HepG2 (cell line): ENCODE results near the gene SNRNP200. TPM values are rescaled to one million over a fixed set of nuclear protein-coding genes. Genes with fewer than 3 reads are reported as not detected.

Source experiments
- ATF7-NPFF ChIP-seq: sonication (generic); formaldehyde crosslinking; IDR thresholded peaks from 2 replicates; pipeline ENCODE4 v1.8.1; 2023; ENCODE audit warnings: mild to moderate bottlenecking, low read depth, missing genetic modification reagents, moderate library complexity
- CBX5 ChIP-seq: sonication (generic); formaldehyde crosslinking; IDR thresholded peaks from 2 replicates; pipeline ENCODE4 v1.4.0; 2020; ENCODE audit warnings: missing genetic modification reagents, borderline replicate concordance
- GATAD1 ChIP-seq: IDR thresholded peaks from 2 replicates; pipeline ENCODE4 v1.6.1; 2016; ENCODE audit warnings: missing genetic modification reagents, missing compliant biosample characterization
- KAT8 ChIP-seq: IDR thresholded peaks from 2 replicates; pipeline ENCODE4 v1.6.1; 2016; ENCODE audit warnings: missing genetic modification reagents, missing compliant biosample characterization
- LCORL ChIP-seq, 2 experiments: fragments of 450-650 bp in 1 of 2; sonication (generic) in 1 of 2; formaldehyde crosslinking in 1 of 2; IDR thresholded peaks; 2 replicates each; pipeline versions ENCODE4 v1.5.0 to v1.6.1; 2017 to 2020; ENCODE audit warnings: antibody characterized with exemption in 1 of 2, missing genetic modification reagents in 1 of 2
- MAFK ChIP-seq, 2 experiments: IDR thresholded peaks in 1 of 2; conservative IDR thresholded peaks in 1 of 2; 2 replicates each; pipeline ENCODE4 v1.6.1; 2011; ENCODE audit warnings: improper control_type of control experiment in 2 of 2, low read length in 2 of 2
- MIER3 ChIP-seq: IDR thresholded peaks from 2 replicates; pipeline ENCODE4 v1.6.1; 2016; ENCODE audit warnings: missing compliant biosample characterization, borderline replicate concordance
- NFKB2 ChIP-seq: sonication (generic); formaldehyde crosslinking; IDR thresholded peaks from 2 replicates; pipeline ENCODE4 v1.4.0; 2020; ENCODE audit warnings: missing genetic modification reagents, borderline replicate concordance
- PAWR ChIP-seq: sonication (generic); formaldehyde crosslinking; IDR thresholded peaks from 2 replicates; pipeline ENCODE4 v1.4.0; 2020; ENCODE audit warnings: missing genetic modification reagents, mild to moderate bottlenecking, borderline replicate concordance
- PHF8 ChIP-seq: sonication (generic); formaldehyde crosslinking; IDR thresholded peaks from 2 replicates; pipeline ENCODE4 v1.5.0; 2020; ENCODE audit warnings: missing genetic modification reagents
- TBP ChIP-seq: sonication (generic); formaldehyde crosslinking; IDR thresholded peaks from 2 replicates; pipeline ENCODE4 v1.5.0; 2020; ENCODE audit warnings: missing genetic modification reagents
- ZNF230 ChIP-seq: sonication (generic); formaldehyde crosslinking; IDR thresholded peaks from 2 replicates; pipeline ENCODE4 v1.4.0; 2020; ENCODE audit warnings: mild to moderate bottlenecking, missing genetic modification reagents
- ZNF749 ChIP-seq: sonication (generic); formaldehyde crosslinking; IDR thresholded peaks from 2 replicates; pipeline ENCODE4 v1.8.0; 2022; ENCODE audit warnings: mild to moderate bottlenecking, missing genetic modification reagents, moderate library complexity, borderline replicate concordance
- ZNF878 ChIP-seq: sonication (generic); formaldehyde crosslinking; IDR thresholded peaks from 2 replicates; pipeline ENCODE4 v1.8.1; 2023; ENCODE audit warnings: mild to moderate bottlenecking, missing genetic modification reagents, moderate library complexity
- ZZZ3 ChIP-seq: sonication (generic); formaldehyde crosslinking; IDR thresholded peaks from 2 replicates; pipeline ENCODE4 v1.4.0; 2020; ENCODE audit warnings: missing genetic modification reagents, mild to moderate bottlenecking, borderline replicate concordance
- polyA plus RNA-seq, 8 experiments: library from polyadenylated mRNA; depleted of rRNA in 3 of 8; stranded (reverse) in 7 of 8; unstranded in 1 of 8; fragments of >200 nt; fragmentation: Illumina TruSeq in 4 of 8; extraction: Trizol in 4 of 8; gene quantifications; 2 replicates each; pipeline versions ENCODE4 v1.2.1 to v1.2.3, GENCODE V29; 2011 to 2016; ENCODE audit warnings: low read depth in 4 of 8, missing spikeins in 1 of 8, mixed read lengths in 1 of 8; ENCODE audit not compliant: insufficient read depth in 1 of 8
- total RNA-seq, 5 experiments: library from RNA; depleted of rRNA; stranded (reverse); fragments of >200 nt; fragmentation: Illumina TruSeq; extraction: Trizol; gene quantifications; 2 replicates each; pipeline ENCODE4 v1.2.3, GENCODE V29; 2016; ENCODE audit warnings: low read depth in 1 of 5
- TF ChIP-seq, protein P1 (sequence below): sonication (generic); formaldehyde crosslinking; IDR thresholded peaks from 2 replicates; pipeline ENCODE4 v1.4.0; 2020; ENCODE audit warnings: missing genetic modification reagents
- TF ChIP-seq, protein P2 (sequence below): sonication (generic); formaldehyde crosslinking; conservative IDR thresholded peaks from 2 replicates; pipeline ENCODE4 v1.8.0; 2022; ENCODE audit warnings: missing genetic modification reagents
- TF ChIP-seq, protein P3 (sequence below): sonication (generic); formaldehyde crosslinking; IDR thresholded peaks from 2 replicates; pipeline ENCODE4 v1.4.0; 2020; ENCODE audit warnings: missing genetic modification reagents
- TF ChIP-seq, protein P4 (sequence below): IDR thresholded peaks from 2 replicates; pipeline ENCODE4 v1.6.1; 2012; ENCODE audit warnings: inconsistent platforms
- TF ChIP-seq, protein P5 (sequence below): sonication (generic); formaldehyde crosslinking; IDR thresholded peaks from 2 replicates; pipeline ENCODE4 v1.4.0; 2020; ENCODE audit warnings: mild to moderate bottlenecking, missing genetic modification reagents

The SNRNP200 gene
- total and polyA plus RNA-seq, 2 of the 13 experiments (the other 11 are each of a cell fraction or from before 2014, with no cell fraction given), result 99.0 to 232 TPM

DNA sequence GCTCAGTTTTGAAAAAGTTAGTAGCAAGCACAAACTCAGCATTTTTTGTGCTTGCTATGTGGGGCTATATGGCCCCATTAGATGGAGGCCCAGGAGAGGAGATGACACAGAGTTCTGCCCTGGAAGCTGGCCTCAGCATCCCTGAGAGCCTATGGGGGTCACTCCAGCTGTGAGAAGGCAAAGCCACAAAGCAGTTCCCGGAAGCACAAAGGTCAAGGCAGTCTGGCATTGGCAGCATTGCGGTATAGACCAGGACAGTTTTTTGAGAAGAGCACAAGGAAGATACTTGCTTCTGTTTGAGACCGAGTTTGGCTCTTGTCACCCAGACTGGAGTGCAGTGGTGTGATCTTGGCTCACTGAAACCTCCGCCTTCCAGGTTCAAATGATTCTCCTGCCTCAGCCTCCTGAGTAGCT, 12.2 kb upstream of the SNRNP200 start (continued):
- TF ChIP-seq, protein P1, sequence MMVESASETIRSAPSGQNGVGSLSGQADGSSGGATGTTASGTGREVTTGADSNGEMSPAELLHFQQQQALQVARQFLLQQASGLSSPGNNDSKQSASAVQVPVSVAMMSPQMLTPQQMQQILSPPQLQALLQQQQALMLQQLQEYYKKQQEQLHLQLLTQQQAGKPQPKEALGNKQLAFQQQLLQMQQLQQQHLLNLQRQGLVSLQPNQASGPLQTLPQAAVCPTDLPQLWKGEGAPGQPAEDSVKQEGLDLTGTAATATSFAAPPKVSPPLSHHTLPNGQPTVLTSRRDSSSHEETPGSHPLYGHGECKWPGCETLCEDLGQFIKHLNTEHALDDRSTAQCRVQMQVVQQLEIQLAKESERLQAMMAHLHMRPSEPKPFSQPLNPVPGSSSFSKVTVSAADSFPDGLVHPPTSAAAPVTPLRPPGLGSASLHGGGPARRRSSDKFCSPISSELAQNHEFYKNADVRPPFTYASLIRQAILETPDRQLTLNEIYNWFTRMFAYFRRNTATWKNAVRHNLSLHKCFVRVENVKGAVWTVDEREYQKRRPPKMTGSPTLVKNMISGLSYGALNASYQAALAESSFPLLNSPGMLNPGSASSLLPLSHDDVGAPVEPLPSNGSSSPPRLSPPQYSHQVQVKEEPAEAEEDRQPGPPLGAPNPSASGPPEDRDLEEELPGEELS (CRISPR knock-in tag), result no peak
- TF ChIP-seq, protein P2, sequence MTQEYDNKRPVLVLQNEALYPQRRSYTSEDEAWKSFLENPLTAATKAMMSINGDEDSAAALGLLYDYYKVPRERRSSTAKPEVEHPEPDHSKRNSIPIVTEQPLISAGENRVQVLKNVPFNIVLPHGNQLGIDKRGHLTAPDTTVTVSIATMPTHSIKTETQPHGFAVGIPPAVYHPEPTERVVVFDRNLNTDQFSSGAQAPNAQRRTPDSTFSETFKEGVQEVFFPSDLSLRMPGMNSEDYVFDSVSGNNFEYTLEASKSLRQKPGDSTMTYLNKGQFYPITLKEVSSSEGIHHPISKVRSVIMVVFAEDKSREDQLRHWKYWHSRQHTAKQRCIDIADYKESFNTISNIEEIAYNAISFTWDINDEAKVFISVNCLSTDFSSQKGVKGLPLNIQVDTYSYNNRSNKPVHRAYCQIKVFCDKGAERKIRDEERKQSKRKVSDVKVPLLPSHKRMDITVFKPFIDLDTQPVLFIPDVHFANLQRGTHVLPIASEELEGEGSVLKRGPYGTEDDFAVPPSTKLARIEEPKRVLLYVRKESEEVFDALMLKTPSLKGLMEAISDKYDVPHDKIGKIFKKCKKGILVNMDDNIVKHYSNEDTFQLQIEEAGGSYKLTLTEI (CRISPR knock-in tag), result no peak
- TF ChIP-seq NFKB2 (CRISPR knock-in tag), result no peak
- TF ChIP-seq, protein P3, sequence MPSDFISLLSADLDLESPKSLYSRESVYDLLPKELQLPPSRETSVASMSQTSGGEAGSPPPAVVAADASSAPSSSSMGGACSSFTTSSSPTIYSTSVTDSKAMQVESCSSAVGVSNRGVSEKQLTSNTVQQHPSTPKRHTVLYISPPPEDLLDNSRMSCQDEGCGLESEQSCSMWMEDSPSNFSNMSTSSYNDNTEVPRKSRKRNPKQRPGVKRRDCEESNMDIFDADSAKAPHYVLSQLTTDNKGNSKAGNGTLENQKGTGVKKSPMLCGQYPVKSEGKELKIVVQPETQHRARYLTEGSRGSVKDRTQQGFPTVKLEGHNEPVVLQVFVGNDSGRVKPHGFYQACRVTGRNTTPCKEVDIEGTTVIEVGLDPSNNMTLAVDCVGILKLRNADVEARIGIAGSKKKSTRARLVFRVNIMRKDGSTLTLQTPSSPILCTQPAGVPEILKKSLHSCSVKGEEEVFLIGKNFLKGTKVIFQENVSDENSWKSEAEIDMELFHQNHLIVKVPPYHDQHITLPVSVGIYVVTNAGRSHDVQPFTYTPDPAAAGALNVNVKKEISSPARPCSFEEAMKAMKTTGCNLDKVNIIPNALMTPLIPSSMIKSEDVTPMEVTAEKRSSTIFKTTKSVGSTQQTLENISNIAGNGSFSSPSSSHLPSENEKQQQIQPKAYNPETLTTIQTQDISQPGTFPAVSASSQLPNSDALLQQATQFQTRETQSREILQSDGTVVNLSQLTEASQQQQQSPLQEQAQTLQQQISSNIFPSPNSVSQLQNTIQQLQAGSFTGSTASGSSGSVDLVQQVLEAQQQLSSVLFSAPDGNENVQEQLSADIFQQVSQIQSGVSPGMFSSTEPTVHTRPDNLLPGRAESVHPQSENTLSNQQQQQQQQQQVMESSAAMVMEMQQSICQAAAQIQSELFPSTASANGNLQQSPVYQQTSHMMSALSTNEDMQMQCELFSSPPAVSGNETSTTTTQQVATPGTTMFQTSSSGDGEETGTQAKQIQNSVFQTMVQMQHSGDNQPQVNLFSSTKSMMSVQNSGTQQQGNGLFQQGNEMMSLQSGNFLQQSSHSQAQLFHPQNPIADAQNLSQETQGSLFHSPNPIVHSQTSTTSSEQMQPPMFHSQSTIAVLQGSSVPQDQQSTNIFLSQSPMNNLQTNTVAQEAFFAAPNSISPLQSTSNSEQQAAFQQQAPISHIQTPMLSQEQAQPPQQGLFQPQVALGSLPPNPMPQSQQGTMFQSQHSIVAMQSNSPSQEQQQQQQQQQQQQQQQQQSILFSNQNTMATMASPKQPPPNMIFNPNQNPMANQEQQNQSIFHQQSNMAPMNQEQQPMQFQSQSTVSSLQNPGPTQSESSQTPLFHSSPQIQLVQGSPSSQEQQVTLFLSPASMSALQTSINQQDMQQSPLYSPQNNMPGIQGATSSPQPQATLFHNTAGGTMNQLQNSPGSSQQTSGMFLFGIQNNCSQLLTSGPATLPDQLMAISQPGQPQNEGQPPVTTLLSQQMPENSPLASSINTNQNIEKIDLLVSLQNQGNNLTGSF (CRISPR knock-in tag), result no peak
- TF ChIP-seq MAFK (conservative IDR thresholded peaks at IDR 0.05 in 1 of 2, IDR thresholded peaks at IDR 0.05 in 1 of 2; ENCODE audit: low read length in 2 of 2), result peak; percentile 62 to 63; a peak in 3 of 4 replicates
- no peak for TF ChIP-seq ATF7-NPFF (CRISPR knock-in tag)
- no peak for TF ChIP-seq ZNF878 (CRISPR knock-in tag)
- peak; percentile 51 for TF ChIP-seq KAT8 (CRISPR knock-in tag)
- TF ChIP-seq, protein P4, sequence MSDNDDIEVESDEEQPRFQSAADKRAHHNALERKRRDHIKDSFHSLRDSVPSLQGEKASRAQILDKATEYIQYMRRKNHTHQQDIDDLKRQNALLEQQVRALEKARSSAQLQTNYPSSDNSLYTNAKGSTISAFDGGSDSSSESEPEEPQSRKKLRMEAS, result no peak
- peak; percentile 61; the same call in 1 of the 2 replicates for TF ChIP-seq CBX5 (CRISPR knock-in tag)
- no peak for TF ChIP-seq PHF8 (CRISPR knock-in tag)
- TF ChIP-seq ZZZ3 (CRISPR knock-in tag), result no peak
- no peak for TF ChIP-seq ZNF230 (CRISPR knock-in tag)
- TF ChIP-seq, protein P5, sequence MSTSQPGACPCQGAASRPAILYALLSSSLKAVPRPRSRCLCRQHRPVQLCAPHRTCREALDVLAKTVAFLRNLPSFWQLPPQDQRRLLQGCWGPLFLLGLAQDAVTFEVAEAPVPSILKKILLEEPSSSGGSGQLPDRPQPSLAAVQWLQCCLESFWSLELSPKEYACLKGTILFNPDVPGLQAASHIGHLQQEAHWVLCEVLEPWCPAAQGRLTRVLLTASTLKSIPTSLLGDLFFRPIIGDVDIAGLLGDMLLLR (CRISPR knock-in tag), result no peak
- TF ChIP-seq LCORL (IDR thresholded peaks at IDR 0.05), result no peak
- TF ChIP-seq LCORL (CRISPR knock-in tag; IDR thresholded peaks at IDR 0.05), result peak; percentile 59
- TF ChIP-seq ZNF749 (CRISPR knock-in tag), result no peak
- no peak for TF ChIP-seq GATAD1 (CRISPR knock-in tag)
- no peak for TF ChIP-seq PAWR
- TF ChIP-seq TBP (CRISPR knock-in tag), result no peak
- TF ChIP-seq MIER3 (CRISPR knock-in tag), result no peak
